ENCODE measurements around the gene RAB14.

DNA sequence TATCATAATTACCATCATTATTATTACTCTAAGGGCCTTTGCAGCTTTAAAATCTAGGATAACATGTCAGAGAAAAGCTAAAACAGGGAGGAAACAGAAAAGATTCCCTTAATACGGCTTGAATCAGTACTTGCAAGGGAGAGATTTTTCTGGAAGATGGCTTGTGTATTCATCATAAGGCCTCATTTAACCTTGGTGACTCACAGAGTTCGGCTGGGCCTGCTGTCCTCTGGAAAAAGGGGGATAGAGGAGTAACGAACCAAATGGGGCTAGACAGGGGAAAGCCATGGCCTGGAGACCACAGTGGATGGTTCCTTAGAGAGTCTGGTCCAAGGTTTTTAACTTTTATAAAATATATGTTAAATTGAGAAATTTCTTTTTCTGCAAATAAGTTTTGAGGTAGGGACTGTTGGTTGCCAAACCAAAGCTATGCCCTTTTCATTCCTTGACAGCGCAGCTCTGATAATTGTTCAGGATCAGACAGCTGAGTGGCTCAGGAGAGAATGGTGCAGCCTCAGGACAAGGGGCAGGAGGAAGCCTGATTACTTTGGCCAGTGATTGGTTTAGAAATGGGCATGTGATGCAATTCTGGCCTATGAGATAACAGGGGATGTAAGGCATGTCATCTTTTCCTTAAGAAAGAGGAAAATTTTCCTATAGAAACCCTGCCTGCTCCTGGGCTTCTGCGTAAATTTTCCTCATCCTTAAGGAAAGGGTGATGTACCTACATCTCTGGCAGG, 40.7 kb upstream of the RAB14 start:
- TF ChIP-seq YY1 (IDR thresholded peaks at IDR 0.05; ENCODE audit: insufficient read depth, insufficient read length) (no peak), SUZ12 (IDR thresholded peaks at IDR 0.05; ENCODE audit: extremely low read depth, insufficient read depth, insufficient read length) (no peak)

Data from NT2/D1 (cell line).